Esophagus muscularis mucosa (tissue), 4 donors: ENCODE data around the gene TGFBR2. TPM values are rescaled to one million over a fixed set of nuclear protein-coding genes. Genes with fewer than 3 reads are reported as not detected.
A peak's percentile ranks its signal among the peaks of the same experiment; 100 is the strongest.

Experiments
- DNase-seq: peaks from one replicate; pipeline ENCODE4 v3.0.0-alpha.2; 2017; ENCODE audit errors: extremely low spot score
- H3K27ac ChIP-seq, 4 donors: fragments of 200-600 bp; sonication (generic); replicated peaks in 1 of 4; 1 replicate in 3 of 4; 2 replicates in 1 of 4; pipeline ENCODE4 v1.5.1; 2016 to 2019; ENCODE audit warnings: mild to moderate bottlenecking in 1 of 4
- H3K27me3 ChIP-seq, 4 donors: fragments of 200-600 bp; sonication (generic); one replicate each; pipeline versions ENCODE4 v1.5.1 to v1.6.0; 2016 to 2019
- H3K36me3 ChIP-seq, 4 donors: fragments of 200-600 bp; sonication (generic); one replicate each; pipeline ENCODE4 v1.5.1; 2016 to 2019
- H3K4me1 ChIP-seq, 4 donors: fragments of 200-600 bp; sonication (generic); one replicate each; pipeline ENCODE4 v1.5.1; 2016 to 2019
- H3K4me3 ChIP-seq, 4 donors: fragments of 200-600 bp; sonication (generic); 1 replicate in 2 of 4; 2 replicates in 2 of 4; pipeline ENCODE4 v1.5.1; 2016 to 2019; ENCODE audit warnings: mild to moderate bottlenecking in 4 of 4, moderate library complexity in 1 of 4
- H3K9me3 ChIP-seq, 4 donors: fragments of 200-600 bp; sonication (generic); 1 replicate in 3 of 4; 2 replicates in 1 of 4; pipeline ENCODE4 v1.5.1; 2016 to 2019
- CTCF ChIP-seq, 3 experiments: fragments of 200-600 bp in 2 of 3; fragments of 450-650 bp in 1 of 3; sonication (generic) in 2 of 3; IDR thresholded peaks; one replicate each; pipeline ENCODE4 v1.5.1; 2017 to 2019; ENCODE audit warnings: antibody characterized with exemption in 3 of 3, mild to moderate bottlenecking in 2 of 3, moderate library complexity in 1 of 3
- EP300 ChIP-seq: sonication (generic); formaldehyde crosslinking; IDR thresholded peaks from one replicate; pipeline ENCODE4 v1.6.1; 2017; ENCODE audit warnings: antibody characterized with exemption
- POLR2A ChIP-seq: fragments of 450-650 bp; IDR thresholded peaks from one replicate; pipeline ENCODE4 v1.6.1; 2017; ENCODE audit warnings: antibody characterized with exemption, moderate library complexity, mild to moderate bottlenecking, low read depth
- POLR2AphosphoS5 ChIP-seq, 2 donors: sonication (generic); formaldehyde crosslinking; IDR thresholded peaks; one replicate each; pipeline ENCODE4 v1.6.1; 2017; ENCODE audit warnings: antibody characterized with exemption in 2 of 2
- WGBS: methylation state at CpG from one replicate; pipeline ENCODE4 v1.1.5; 2018; 5-methylcytosine and 5-hydroxymethylcytosine counted together
- intact Hi-C: fragments of 100-400 bp; cut with DNase I; formaldehyde crosslinking; loops from one replicate; pipeline ENCODE4 v1.15.1; 2023
- total RNA-seq, 4 donors: library from RNA; depleted of rRNA; stranded (reverse); fragments of >200 nt; gene quantifications; one replicate each; pipeline versions ENCODE4 v1.1.0 to v1.2.1, GENCODE V29; 2016

Gene TGFBR2
- total RNA-seq, 4 donors from 2014 or later = 202 to 292 (median 261) TPM

GRCh38 chr3:30610702-30611368 lies 4.4 kb downstream of the TGFBR2 start:
- no peak for DNase-seq
- Histone ChIP-seq H3K4me3 (peak overlapping the region; percentile 79 to 96 (median 94)), H3K27ac (peak overlapping the region; percentile 91 to 99 (median 99)), H3K4me1 (peaks cover 61 to 81% (median 75%) of the 10 kb centered on the region in 4 donors), H3K9me3 (no peaks in the 10 kb centered on the region), H3K27me3 (no peaks in the 10 kb centered on the region), H3K36me3 (no peaks in the 10 kb centered on the region)
- intact Hi-C loops = loop anchor here (5.0 kb wide), 1 partner anchor 71 kb away; no protein-coding TSS in a partner anchor
- WGBS = 55% methylated on average over 3 of the region's 3 CpGs
- no peak for TF ChIP-seq POLR2A
- no peak for TF ChIP-seq POLR2AphosphoS5 (IDR thresholded peaks at IDR 0.05)
- TF ChIP-seq CTCF (IDR thresholded peaks at IDR 0.05) = no peak
- TF ChIP-seq EP300 = no peak

- Histone ChIP-seq H3K27ac (peak overlapping the region; percentile 91 to 99 (median 99)), H3K27me3 (no peaks in the 10 kb centered on the region), H3K4me1 (peaks cover 71 to 89% (median 83%) of the 10 kb centered on the region in 4 donors), H3K9me3 (no peaks in the 10 kb centered on the region), H3K36me3 (no peaks in the 10 kb centered on the region), H3K4me3 (peak overlapping the region; percentile 28 to 96 (median 87))
- DNase-seq = no peak
- intact Hi-C loops = loop anchor here (5.0 kb wide), 1 partner anchor 70 kb away; no protein-coding TSS in a partner anchor
- TF ChIP-seq CTCF (IDR thresholded peaks at IDR 0.05) (no peak), POLR2AphosphoS5 (IDR thresholded peaks at IDR 0.05) (peak; percentile 14 to 68), POLR2A (no peak), EP300 (no peak)
- WGBS = 85% methylated on average over 6 of the region's 7 CpGs
Observed at GRCh38 chr3:30611613-30612436, 5.4 kb downstream of the TGFBR2 start.

GRCh38 chr3:30612437-30613132 lies 6.2 kb downstream of the TGFBR2 start:
- intact Hi-C loops = loop anchor here (5.0 kb wide), 1 partner anchor 70 kb away; no protein-coding TSS in a partner anchor
- peaks cover 78 to 96% (median 90%) of the 10 kb centered on the region in 4 donors for H3K4me1 ChIP-seq
- no peaks in the 10 kb centered on the region for H3K27me3 ChIP-seq
- no peaks in the 10 kb centered on the region for H3K9me3 ChIP-seq
- WGBS = 63% methylated on average over 3 of the region's 3 CpGs
- no peak for TF ChIP-seq CTCF (IDR thresholded peaks at IDR 0.05)
- no peak for TF ChIP-seq EP300
- no peak for TF ChIP-seq POLR2A
- no peak for TF ChIP-seq POLR2AphosphoS5 (IDR thresholded peaks at IDR 0.05)
- no peak for DNase-seq
- peaks cover 0 to 1% (median 0%) of the 10 kb centered on the region in 4 donors for H3K36me3 ChIP-seq
- H3K4me3 ChIP-seq = peak overlapping the region in 2 of 4 donors; percentile 28 to 95
- peak overlapping the region; percentile 91 to 99 (median 99) for H3K27ac ChIP-seq

- Histone ChIP-seq H3K36me3 (peaks cover 0 to 5% (median 0%) of the 10 kb centered on the region in 4 donors), H3K9me3 (no peaks in the 10 kb centered on the region), H3K4me1 (peaks cover 85 to 98% (median 92%) of the 10 kb centered on the region in 4 donors), H3K27me3 (no peaks in the 10 kb centered on the region), H3K27ac (peak overlapping the region; percentile 32 to 99 (median 43)), H3K4me3 (no peak overlapping the region)
- TF ChIP-seq POLR2AphosphoS5 (IDR thresholded peaks at IDR 0.05) = no peak
- TF ChIP-seq EP300 = no peak
- no peak for TF ChIP-seq CTCF (IDR thresholded peaks at IDR 0.05)
- TF ChIP-seq POLR2A = no peak
- 53% methylated on average over 3 of the region's 3 CpGs for WGBS
- DNase-seq = no peak
- intact Hi-C loops = loop anchor here (5.0 kb wide), 1 partner anchor 69 kb away; no protein-coding TSS in a partner anchor
Observed at GRCh38 chr3:30613133-30613825, 6.9 kb downstream of the TGFBR2 start.
